Dedifferentiated amniotic fluid mesenchymal stem cell (primary cell): Measurements from ENCODE around the gene KCNMA1.
"Not testable (repeated sequence)": the region's sequence is repeated elsewhere in the genome, so short reads cannot be mapped to it uniquely, and the experiment has no call there.

Source experiments
- DNase-seq: peaks from one replicate; pipeline ENCODE4 v3.0.0-alpha.2; 2016; ENCODE audit errors: extremely low spot score

KCNMA1 gene

DNA sequence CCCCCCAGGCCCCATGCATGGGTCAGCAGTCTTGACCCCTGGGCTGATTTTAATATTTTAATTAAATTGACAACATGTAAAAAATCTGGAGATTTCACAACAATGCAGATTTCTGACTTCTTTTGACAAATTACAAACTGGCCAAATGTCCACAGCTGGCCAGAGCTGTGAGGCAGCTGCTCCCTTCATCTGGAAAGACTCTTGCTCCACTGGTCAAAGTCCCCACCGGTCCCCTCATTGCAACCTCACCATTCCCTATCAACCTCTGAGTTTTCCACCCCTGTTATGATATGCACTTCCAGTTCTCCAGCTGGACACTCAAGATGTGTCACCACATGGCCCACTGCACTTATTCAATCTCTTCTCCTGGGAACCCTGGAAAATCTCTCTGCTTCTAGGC lies 266.2 kb downstream of the KCNMA1 start:
- DNase-seq = no peak

- no peak for DNase-seq
Observed at GRCh38 chr10:77368006-77368405, 269.6 kb downstream of the KCNMA1 start.

GRCh38 chr10:77363210-77363609 lies 274.4 kb downstream of the KCNMA1 start:
- no peak for DNase-seq

DNA sequence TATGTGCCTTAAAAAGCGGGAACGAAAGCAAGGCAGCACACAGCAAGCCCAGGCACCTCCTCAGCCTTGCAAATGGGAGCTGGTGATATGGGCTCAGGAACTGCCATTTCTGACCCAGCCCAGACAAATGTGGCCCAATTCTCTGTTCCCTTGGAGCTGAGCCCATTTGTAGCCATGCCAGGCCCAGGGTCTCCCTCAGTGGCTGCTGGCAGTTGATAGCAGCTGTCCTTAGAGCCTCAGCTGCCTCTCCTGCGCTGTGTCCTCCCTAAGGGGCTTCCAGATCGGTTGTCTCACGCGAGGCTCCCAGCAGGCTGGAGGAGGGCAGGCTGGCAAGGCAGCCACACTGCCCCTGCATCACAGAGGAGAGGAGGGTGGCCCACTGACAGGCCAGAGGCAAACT lies 275.8 kb downstream of the KCNMA1 start:
- DNase-seq = no peak

DNA sequence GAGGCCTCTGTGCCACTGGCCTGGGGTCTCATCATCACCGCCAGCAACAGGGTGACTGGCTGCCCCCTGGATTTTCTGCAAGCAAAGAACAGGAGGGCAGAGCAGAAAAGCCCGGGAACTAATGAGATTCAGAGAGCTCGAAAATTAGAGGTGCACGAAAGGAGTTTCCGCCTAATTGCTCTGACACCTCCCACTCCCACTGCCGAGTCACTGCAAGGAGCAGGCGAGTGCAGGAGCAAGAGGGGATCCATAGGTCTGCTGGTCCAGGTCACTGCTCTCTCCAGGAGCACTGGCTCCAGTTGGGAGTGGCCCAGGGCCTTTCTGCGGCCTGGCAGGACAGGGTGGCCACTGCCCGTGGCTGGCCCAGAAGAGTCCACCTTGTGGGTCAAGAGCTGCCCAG lies 276.2 kb downstream of the KCNMA1 start:
- DNase-seq = no peak

DNA sequence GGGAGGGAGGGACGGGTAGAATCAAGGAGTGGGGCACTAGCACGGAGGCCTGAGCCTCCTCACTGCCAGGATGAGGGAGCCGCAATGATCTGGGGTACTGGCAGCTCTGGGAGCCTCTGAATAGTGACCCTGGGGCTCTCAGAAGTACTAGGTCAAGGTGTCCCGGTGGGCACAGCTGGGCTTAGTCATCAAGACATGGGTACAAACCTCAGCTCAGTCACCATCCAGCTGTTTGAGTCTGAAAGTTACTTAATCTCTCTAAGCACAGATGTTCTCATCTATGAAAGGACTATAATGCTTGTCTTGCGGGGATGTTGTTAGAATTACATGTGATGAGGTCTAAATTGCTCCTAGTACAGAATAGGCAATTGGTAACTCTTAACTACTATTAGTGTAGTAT lies 276.8 kb downstream of the KCNMA1 start:
- DNase-seq = no peak

DNA sequence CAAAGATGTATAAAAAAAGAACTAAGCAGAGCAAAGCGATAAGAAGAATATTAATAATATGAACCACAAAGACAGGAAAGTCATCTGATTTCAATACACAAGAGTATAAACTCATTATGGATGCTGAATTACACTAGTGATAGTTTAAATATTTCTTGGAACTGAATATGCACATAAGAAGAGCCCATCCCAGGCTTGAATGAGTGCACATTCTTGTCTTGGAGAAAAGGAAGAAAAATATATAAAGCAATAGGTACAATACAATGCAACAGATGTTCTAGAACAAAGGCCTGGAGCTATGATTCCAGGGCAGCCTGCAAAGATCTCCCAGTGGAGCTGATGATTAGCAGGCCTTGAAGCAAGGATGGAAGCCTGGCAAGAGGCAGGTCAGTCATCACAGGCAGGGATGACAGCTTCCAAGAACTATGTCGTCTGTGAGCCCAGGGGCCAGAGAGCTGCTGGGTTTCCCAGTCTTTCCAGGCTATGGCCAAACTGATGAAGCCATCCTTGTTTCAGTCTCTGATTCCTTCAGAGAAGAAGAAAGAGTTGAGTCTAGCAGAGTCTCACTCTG lies 277.6 kb downstream of the KCNMA1 start:
- peak; percentile 21 for DNase-seq

DNA sequence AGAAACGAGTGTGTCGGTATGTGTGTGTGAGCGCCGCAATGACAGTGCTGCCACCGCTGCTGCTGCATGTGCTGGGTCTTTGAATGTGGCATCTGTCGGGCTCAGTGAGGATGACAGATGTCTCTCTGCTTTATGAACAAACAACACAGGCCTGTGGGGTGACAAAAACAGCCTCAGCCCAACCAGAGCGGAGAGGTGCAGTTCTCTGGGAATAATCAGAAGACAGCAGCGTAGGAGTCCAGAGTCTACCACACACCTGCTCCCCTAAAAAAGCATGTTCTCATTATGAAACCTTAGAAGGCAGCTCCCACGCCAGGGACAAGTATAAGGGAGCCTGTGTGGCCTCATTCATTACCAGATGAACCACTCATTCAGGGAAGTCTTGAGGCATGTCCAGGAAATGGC lies 278.3 kb downstream of the KCNMA1 start:
- no peak for DNase-seq

- no peak for DNase-seq
Observed at GRCh38 chr10:77358656-77359055, 279.0 kb downstream of the KCNMA1 start.

DNA sequence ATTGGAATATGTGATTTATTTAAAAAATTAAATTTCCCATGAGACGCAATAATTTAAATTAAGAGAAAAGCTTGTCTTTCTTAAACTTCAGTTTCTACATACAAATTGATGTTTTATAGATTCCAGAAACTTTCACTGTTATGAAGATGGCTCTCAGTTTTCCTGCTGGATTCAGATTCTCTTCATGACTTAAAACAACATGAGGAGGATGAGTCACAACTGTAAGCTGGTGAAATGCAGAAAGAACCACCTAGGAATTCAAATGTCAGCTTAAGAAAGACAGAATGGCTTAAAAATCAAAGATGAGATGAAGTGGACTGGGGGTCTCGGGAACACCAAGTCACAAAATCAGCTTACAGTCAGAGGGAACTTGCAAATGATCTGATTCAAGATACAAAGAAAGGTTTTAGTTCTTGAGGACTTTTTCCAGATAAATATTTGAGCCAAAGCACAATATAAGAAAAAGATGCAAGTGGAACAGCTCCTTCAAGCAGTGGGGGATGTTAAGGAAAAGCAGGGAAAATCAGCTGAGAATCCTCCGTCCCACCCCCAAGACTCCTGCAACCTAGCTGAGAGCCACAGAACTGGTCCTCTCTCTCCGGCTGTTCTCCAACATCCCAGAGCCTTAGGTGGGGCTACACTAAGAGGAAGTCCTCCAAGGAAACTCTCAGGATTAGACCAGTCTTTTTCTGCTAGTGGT lies 279.8 kb downstream of the KCNMA1 start:
- DNase-seq = peak; percentile 68

DNA sequence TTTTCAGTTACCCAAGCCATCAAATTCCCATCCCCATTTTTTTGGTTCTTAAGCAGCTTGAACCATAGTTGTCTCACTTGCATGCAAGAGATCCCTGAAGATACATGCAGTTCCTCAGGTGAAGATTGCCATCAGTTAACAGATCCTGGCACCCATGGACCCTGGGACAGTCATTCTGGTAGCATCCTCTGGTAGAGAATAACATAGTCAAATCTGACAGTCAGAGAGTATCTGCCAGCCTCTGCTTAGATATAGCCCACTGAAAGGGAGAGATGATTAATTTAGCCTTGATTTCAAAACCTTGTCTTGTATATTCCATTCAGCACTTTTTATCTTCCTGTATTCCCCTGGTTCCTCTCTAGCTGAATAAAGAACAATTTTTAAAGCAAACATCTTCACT lies 280.4 kb downstream of the KCNMA1 start:
- no peak for DNase-seq

DNA sequence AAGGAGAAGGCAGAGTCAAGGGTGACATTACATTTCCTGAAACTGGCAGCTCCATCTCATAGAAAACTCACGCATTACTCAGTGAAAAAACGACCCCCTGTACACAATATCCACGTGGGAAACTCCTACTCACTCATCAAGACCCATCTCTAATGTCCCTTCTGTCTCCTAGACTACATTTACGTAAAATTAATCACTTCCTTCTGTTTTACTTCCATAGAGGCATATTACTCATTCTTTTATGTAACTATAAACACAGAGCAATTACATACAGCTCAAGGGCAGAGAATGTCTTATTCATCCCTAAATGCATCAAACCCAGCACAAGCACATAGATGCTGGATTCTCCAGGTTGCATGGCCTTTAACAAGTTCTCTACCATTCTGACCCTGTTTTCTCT lies 281.8 kb downstream of the KCNMA1 start:
- peak; percentile 83 for DNase-seq

- no peak for DNase-seq
Observed at GRCh38 chr10:77351386-77351785, 286.2 kb downstream of the KCNMA1 start.

DNA sequence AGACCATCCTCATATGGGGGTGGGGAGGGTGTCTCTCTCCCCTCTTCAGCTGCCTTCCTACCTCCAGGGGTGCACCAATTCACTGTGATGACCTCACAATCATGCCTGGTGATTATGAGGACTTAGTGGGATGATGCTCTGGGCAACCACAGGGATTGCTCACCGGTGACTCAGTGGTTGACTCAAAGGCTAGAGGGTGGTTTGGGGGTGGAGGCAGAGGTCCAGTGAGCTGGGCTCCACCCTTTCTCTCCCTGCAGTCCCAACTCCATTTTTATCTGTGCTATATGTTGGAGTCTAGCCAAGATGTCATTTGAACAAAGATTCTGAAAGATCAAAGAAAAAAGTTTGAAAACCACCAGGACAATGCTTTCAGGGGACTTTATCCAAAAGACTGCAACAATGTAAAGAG lies 286.9 kb downstream of the KCNMA1 start:
- DNase-seq = peak; percentile 95

DNA sequence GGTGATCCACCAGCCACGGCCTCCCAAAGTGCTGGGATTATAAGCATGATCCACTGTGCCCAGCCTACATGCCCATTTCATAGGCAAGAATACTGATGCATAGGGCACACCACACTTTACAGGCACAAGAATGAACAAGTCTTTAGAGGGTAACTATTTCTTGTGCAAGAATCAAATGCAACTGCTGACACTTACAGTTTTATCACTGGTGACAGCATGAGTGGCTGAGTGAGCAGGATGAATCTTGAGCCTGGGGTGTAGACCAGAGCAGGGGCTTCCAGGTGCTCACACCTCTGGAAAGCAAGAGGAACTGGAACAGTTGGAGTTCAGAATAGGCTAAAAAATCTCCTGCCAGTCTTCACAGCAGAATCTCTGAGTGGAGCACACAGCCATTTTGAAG lies 287.5 kb downstream of the KCNMA1 start:
- no peak for DNase-seq

DNA sequence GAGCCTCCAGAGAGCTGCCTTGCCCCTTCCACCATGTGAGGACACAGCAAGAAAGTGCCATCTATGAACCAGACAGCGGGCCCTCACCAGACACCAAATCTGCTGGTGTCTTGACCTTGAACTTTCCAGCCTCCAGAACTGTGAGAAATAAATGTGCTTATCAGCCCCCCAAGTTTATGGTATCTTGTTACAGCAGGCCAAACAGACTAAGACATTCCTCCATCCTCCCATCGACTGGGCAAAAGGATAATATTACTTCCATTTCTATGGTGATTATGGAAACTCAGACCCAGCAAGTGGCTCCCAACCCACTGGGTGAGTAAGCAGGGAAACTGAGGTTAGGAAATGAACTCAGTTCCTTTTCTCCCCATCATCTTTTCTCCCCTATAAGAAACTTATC lies 288.4 kb downstream of the KCNMA1 start:
- no peak for DNase-seq

- DNase-seq = no peak
Observed at GRCh38 chr10:77348751-77349150, 288.9 kb downstream of the KCNMA1 start.

- DNase-seq = no peak
Observed at GRCh38 chr10:77348082-77348481, 289.5 kb downstream of the KCNMA1 start.

GRCh38 chr10:77347052-77347451 lies 290.6 kb downstream of the KCNMA1 start:
- DNase-seq = no peak

DNA sequence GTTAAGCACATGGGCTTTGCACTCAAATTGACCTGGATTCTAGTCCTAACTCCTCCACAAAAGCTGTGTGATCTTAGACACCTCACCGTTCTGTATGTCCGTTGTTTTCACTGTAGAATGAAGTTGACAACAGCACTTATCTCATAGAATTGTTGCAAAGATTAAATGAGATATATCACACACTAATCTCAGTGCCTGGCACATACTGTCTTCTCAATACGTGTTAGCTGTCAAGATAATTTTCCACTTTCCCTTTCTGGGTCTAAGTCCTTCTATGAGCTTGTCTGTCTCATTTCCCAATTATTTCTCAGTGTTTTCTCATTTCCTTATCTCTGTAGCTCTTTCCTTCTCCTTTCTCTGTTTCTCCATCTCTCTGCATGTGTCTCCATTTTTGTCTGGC lies 296.6 kb downstream of the KCNMA1 start:
- DNase-seq = no peak

GRCh38 chr10:77339872-77340271 lies 297.7 kb downstream of the KCNMA1 start:
- not testable (repeated sequence) for DNase-seq

DNA sequence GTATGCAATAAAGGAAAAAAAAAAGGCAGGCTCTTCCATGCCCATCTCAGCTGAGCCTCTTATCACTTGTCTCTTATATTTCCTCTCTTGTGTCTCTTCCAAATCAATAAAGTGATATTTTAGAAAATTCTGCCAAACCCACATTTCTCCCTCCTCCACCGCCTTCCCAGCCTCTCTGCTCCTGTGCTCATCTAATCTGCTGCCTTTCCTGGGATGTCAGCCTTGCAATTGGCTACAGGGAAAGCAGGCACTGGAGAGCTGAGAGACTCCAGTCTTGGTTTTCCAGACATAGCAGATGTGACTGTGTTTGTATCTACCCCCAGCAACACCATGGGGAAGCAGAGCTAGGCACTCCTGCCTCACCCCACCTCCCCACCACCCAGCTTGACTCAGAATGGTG lies 298.4 kb downstream of the KCNMA1 start:
- no peak for DNase-seq

DNA sequence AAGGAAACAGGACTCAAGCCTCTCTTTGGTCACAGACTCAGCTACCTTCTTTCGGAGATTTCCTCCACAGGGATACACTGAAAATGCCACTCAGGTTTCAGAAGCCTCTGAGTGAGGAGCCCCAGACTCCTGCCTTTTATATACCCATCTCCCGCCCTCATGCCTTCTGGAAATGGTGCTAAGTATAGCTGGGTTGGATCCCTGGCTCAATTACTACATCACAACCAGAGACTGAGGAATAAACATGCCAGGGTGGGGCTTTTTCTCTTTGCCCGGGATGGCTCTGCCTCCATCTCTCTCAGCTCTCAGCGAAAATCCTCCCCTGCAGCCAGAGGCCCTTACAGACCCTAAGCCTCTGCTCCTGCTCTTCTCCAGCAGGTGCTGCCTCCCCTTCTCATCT lies 299.5 kb downstream of the KCNMA1 start:
- DNase-seq = no peak

GRCh38 chr10:77334501-77334900 lies 303.1 kb downstream of the KCNMA1 start:
- DNase-seq = no peak
